Measurements from ENCODE around the gene CNEP1R1.

GRCh38 chr16:50059111-50059510 lies 34.1 kb downstream of the CNEP1R1 start:
- TF ChIP-seq, protein P1, sequence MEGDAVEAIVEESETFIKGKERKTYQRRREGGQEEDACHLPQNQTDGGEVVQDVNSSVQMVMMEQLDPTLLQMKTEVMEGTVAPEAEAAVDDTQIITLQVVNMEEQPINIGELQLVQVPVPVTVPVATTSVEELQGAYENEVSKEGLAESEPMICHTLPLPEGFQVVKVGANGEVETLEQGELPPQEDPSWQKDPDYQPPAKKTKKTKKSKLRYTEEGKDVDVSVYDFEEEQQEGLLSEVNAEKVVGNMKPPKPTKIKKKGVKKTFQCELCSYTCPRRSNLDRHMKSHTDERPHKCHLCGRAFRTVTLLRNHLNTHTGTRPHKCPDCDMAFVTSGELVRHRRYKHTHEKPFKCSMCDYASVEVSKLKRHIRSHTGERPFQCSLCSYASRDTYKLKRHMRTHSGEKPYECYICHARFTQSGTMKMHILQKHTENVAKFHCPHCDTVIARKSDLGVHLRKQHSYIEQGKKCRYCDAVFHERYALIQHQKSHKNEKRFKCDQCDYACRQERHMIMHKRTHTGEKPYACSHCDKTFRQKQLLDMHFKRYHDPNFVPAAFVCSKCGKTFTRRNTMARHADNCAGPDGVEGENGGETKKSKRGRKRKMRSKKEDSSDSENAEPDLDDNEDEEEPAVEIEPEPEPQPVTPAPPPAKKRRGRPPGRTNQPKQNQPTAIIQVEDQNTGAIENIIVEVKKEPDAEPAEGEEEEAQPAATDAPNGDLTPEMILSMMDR (conservative IDR thresholded peaks at IDR 0.05; ENCODE audit: low read length) = no peak
- TF ChIP-seq EZH2phosphoT487 (IDR thresholded peaks at IDR 0.05; ENCODE audit: borderline replicate concordance, low read depth, low read length) = no peak

All from OCI-LY7 (cell line).